Effector memory CD8-positive, alpha-beta T cell (primary cell): ENCODE measurements around the gene RPL11.

Experiments
- ATAC-seq: fragments of 150-1000 bp; cut with Tn5 transposase; replicated peaks from 2 replicates; pipeline ENCODE4 v1.10.0; 2021; ENCODE audit warnings: mild to moderate bottlenecking, moderate library complexity
- DNase-seq, 3 experiments: peaks; one replicate each; pipeline ENCODE4 v3.0.0; 2021
- H3K27ac Mint-ChIP-seq, 2 donors: one replicate each; pipeline ENCODE4 v1.8.0; 2022; ENCODE audit warnings: mild to moderate bottlenecking in 2 of 2, mixed read lengths in 2 of 2, moderate library complexity in 2 of 2
- H3K27me3 Mint-ChIP-seq, 2 donors: one replicate each; pipeline ENCODE4 v1.8.0; 2022; ENCODE audit warnings: mixed read lengths in 2 of 2
- H3K36me3 Mint-ChIP-seq: one replicate; pipeline ENCODE4 v1.8.0; 2022; ENCODE audit warnings: mild to moderate bottlenecking, moderate library complexity, mixed read lengths; ENCODE audit not compliant: insufficient read depth
- H3K4me1 Mint-ChIP-seq, 2 donors: one replicate each; pipeline ENCODE4 v1.8.0; 2022; ENCODE audit warnings: low read depth in 2 of 2, mixed read lengths in 2 of 2
- H3K4me3 Mint-ChIP-seq, 2 donors: one replicate each; pipeline ENCODE4 v1.8.0; 2022; ENCODE audit warnings: mild to moderate bottlenecking in 2 of 2, mixed read lengths in 2 of 2, moderate library complexity in 2 of 2
- H3K9me3 Mint-ChIP-seq, 2 donors: one replicate each; pipeline ENCODE4 v1.8.0; 2022; ENCODE audit warnings: mixed read lengths in 2 of 2

RPL11 gene

GRCh38 chr1:23694371-23694770 is 2.8 kb downstream of the RPL11 start:
- ATAC-seq: no peak
- H3K36me3 Mint-ChIP-seq: peaks cover 79% of the 10 kb centered on the region
- H3K27me3 Mint-ChIP-seq: no peaks in the 10 kb centered on the region
- H3K9me3 Mint-ChIP-seq: no peaks in the 10 kb centered on the region
- peak overlapping the region; percentile 93 to 95 for H3K4me3 Mint-ChIP-seq
- peak overlapping the region; percentile 80 to 86 for H3K27ac Mint-ChIP-seq
- no peak for DNase-seq
- peaks cover 40 to 60% of the 10 kb centered on the region in 2 donors for H3K4me1 Mint-ChIP-seq

- ATAC-seq: no peak
- peak overlapping the region; percentile 15 to 49 for H3K27ac Mint-ChIP-seq
- H3K27me3 Mint-ChIP-seq: no peaks in the 10 kb centered on the region
- H3K9me3 Mint-ChIP-seq: no peaks in the 10 kb centered on the region
- DNase-seq: no peak
- H3K36me3 Mint-ChIP-seq: peaks cover 90% of the 10 kb centered on the region
- H3K4me1 Mint-ChIP-seq: peaks cover 46 to 68% of the 10 kb centered on the region in 2 donors
- H3K4me3 Mint-ChIP-seq: no peak overlapping the region
Observed at GRCh38 chr1:23695667-23696066, 4.1 kb downstream of the RPL11 start.

GRCh38 chr1:23696335-23696989 is 4.9 kb downstream of the RPL11 start:
- DNase-seq (no peak), ATAC-seq (no peak)
- H3K4me1 Mint-ChIP-seq: peaks cover 52 to 68% of the 10 kb centered on the region in 2 donors
- H3K9me3 Mint-ChIP-seq: no peaks in the 10 kb centered on the region
- H3K27me3 Mint-ChIP-seq: no peaks in the 10 kb centered on the region
- H3K27ac Mint-ChIP-seq: peak overlapping the region in 1 of 2 donors; percentile 49
- peaks cover 97% of the 10 kb centered on the region for H3K36me3 Mint-ChIP-seq
- H3K4me3 Mint-ChIP-seq: no peak overlapping the region

- Mint-ChIP-seq H3K4me1 (peaks cover 42 to 54% of the 10 kb centered on the region in 2 donors), H3K27me3 (no peaks in the 10 kb centered on the region), H3K27ac (peak overlapping the region in 1 of 2 donors; percentile 68), H3K9me3 (no peaks in the 10 kb centered on the region), H3K36me3 (peaks cover 95% of the 10 kb centered on the region), H3K4me3 (no peak overlapping the region)
- DNase-seq (no peak), ATAC-seq (no peak)
Observed at GRCh38 chr1:23698466-23698865, 6.9 kb downstream of the RPL11 start.

GRCh38 chr1:23699280-23700179 is 7.9 kb downstream of the RPL11 start:
- H3K9me3 Mint-ChIP-seq: no peaks in the 10 kb centered on the region
- no peaks in the 10 kb centered on the region for H3K27me3 Mint-ChIP-seq
- peaks cover 89% of the 10 kb centered on the region for H3K36me3 Mint-ChIP-seq
- peak; percentile 48 for ATAC-seq
- H3K4me3 Mint-ChIP-seq: no peak overlapping the region
- peaks cover 32 to 44% of the 10 kb centered on the region in 2 donors for H3K4me1 Mint-ChIP-seq
- H3K27ac Mint-ChIP-seq: no peak overlapping the region
- no peak for DNase-seq

- DNase-seq: no peak
- ATAC-seq: no peak
- Mint-ChIP-seq H3K4me3 (no peak overlapping the region), H3K9me3 (no peaks in the 10 kb centered on the region), H3K4me1 (peaks cover 16 to 26% of the 10 kb centered on the region in 2 donors), H3K27me3 (no peaks in the 10 kb centered on the region), H3K36me3 (peaks cover 76% of the 10 kb centered on the region), H3K27ac (peak overlapping the region in 1 of 2 donors; percentile 68)
Observed at GRCh38 chr1:23701310-23701709, 9.7 kb downstream of the RPL11 start.

- H3K36me3 Mint-ChIP-seq: peaks cover 71% of the 10 kb centered on the region
Observed at GRCh38 chr1:23701996-23702395, 10.4 kb downstream of the RPL11 start.

GRCh38 chr1:23704834-23705495 is 13.4 kb downstream of the RPL11 start:
- no peaks in the 10 kb centered on the region for H3K27me3 Mint-ChIP-seq
- H3K9me3 Mint-ChIP-seq: no peaks in the 10 kb centered on the region

More at GRCh38 chr1:23701996-23702395, 10.4 kb downstream of the RPL11 start:
- Mint-ChIP-seq H3K4me1 (peaks cover 12 to 19% of the 10 kb centered on the region in 2 donors), H3K27ac (peak overlapping the region in 1 of 2 donors; percentile 68), H3K9me3 (no peaks in the 10 kb centered on the region), H3K27me3 (no peaks in the 10 kb centered on the region), H3K4me3 (no peak overlapping the region)
- ATAC-seq: no peak
- no peak for DNase-seq

GRCh38 chr1:23709229-23709628 is 17.6 kb downstream of the RPL11 start:
- ATAC-seq: no peak

More at GRCh38 chr1:23704834-23705495, 13.4 kb downstream of the RPL11 start:
- ATAC-seq (no peak), DNase-seq (no peak)
- Mint-ChIP-seq H3K36me3 (peaks cover 44% of the 10 kb centered on the region), H3K4me1 (peaks cover 3 to 13% of the 10 kb centered on the region in 2 donors), H3K4me3 (no peak overlapping the region), H3K27ac (peak overlapping the region in 1 of 2 donors; percentile 7)

GRCh38 chr1:23718482-23718881 is 26.9 kb downstream of the RPL11 start:
- no peak for ATAC-seq
- Mint-ChIP-seq H3K4me3 (no peak overlapping the region), H3K27me3 (no peaks in the 10 kb centered on the region), H3K4me1 (peaks cover 12 to 13% of the 10 kb centered on the region in 2 donors), H3K27ac (peak overlapping the region in 1 of 2 donors; percentile 24), H3K36me3 (no peaks in the 10 kb centered on the region), H3K9me3 (no peaks in the 10 kb centered on the region)
- DNase-seq: no peak

More at GRCh38 chr1:23709229-23709628, 17.6 kb downstream of the RPL11 start:
- Mint-ChIP-seq H3K9me3 (no peaks in the 10 kb centered on the region), H3K36me3 (peaks cover 10% of the 10 kb centered on the region), H3K4me1 (peaks cover 0 to 8% of the 10 kb centered on the region in 2 donors), H3K4me3 (no peak overlapping the region), H3K27me3 (no peaks in the 10 kb centered on the region), H3K27ac (peak overlapping the region; percentile 6 to 36)
- no peak for DNase-seq

- Mint-ChIP-seq H3K4me1 (peaks cover 12 to 13% of the 10 kb centered on the region in 2 donors), H3K4me3 (no peak overlapping the region), H3K9me3 (no peaks in the 10 kb centered on the region), H3K36me3 (no peaks in the 10 kb centered on the region), H3K27ac (peak overlapping the region; percentile 71 to 95), H3K27me3 (no peaks in the 10 kb centered on the region)
- DNase-seq: no peak
- no peak for ATAC-seq
Observed at GRCh38 chr1:23719162-23719820, 27.7 kb downstream of the RPL11 start.

GRCh38 chr1:23720256-23720995 is 28.8 kb downstream of the RPL11 start:
- H3K4me3 Mint-ChIP-seq: peak overlapping the region; percentile 20 to 41
- no peaks in the 10 kb centered on the region for H3K9me3 Mint-ChIP-seq
- H3K27me3 Mint-ChIP-seq: no peaks in the 10 kb centered on the region
- DNase-seq (peak in 2 of 3 experiments; percentile 28 to 29), ATAC-seq (peak; percentile 91)
- peaks cover 12 to 13% of the 10 kb centered on the region in 2 donors for H3K4me1 Mint-ChIP-seq
- peak overlapping the region; percentile 71 to 95 for H3K27ac Mint-ChIP-seq
- no peaks in the 10 kb centered on the region for H3K36me3 Mint-ChIP-seq
